Nephron progenitor cell (in vitro differentiated cells): ENCODE data around the gene AKAP12.
A peak's percentile ranks its signal among the peaks of the same experiment; 100 is the strongest.

Experiments
- DNase-seq: peaks from one replicate; pipeline ENCODE4 v3.0.0; 2021
- H3K27ac Mint-ChIP-seq: 2 replicates; pipeline ENCODE4 v1.8.0; 2021; ENCODE audit warnings: mild to moderate bottlenecking, moderate library complexity, mixed read lengths
- H3K27me3 Mint-ChIP-seq: 2 replicates; pipeline ENCODE4 v1.8.0; 2021; ENCODE audit warnings: mild to moderate bottlenecking, low read depth, mixed read lengths; ENCODE audit not compliant: poor library complexity
- H3K36me3 Mint-ChIP-seq: 2 replicates; pipeline ENCODE4 v1.8.0; 2021; ENCODE audit warnings: low read depth, mixed read lengths
- H3K4me1 Mint-ChIP-seq: 2 replicates; pipeline ENCODE4 v1.8.0; 2021; ENCODE audit warnings: mixed read lengths
- H3K4me3 Mint-ChIP-seq: 2 replicates; pipeline ENCODE4 v1.8.0; 2021; ENCODE audit warnings: mild to moderate bottlenecking, moderate library complexity, mixed read lengths
- H3K9me3 Mint-ChIP-seq: 2 replicates; pipeline ENCODE4 v1.8.0; 2021; ENCODE audit warnings: mild to moderate bottlenecking, moderate library complexity, mixed read lengths
- CTCF ChIP-seq: fragments of 200-600 bp; sonication (generic); IDR thresholded peaks from 2 replicates; pipeline ENCODE4 v1.5.0; 2021; ENCODE audit warnings: antibody characterized with exemption

AKAP12 gene

GRCh38 chr6:151402228-151402627 is 162.5 kb downstream of the AKAP12 start:
- peaks cover 4% of the 10 kb centered on the region for H3K9me3 Mint-ChIP-seq
- H3K4me3 Mint-ChIP-seq: no peak overlapping the region
- peaks cover 78% of the 10 kb centered on the region for H3K36me3 Mint-ChIP-seq
- no peaks in the 10 kb centered on the region for H3K27me3 Mint-ChIP-seq
- TF ChIP-seq CTCF: no peak
- H3K4me1 Mint-ChIP-seq: no peaks in the 10 kb centered on the region
- H3K27ac Mint-ChIP-seq: no peak overlapping the region
- no peak for DNase-seq

- DNase-seq: no peak
- H3K4me1 Mint-ChIP-seq: no peaks in the 10 kb centered on the region
- H3K27me3 Mint-ChIP-seq: no peaks in the 10 kb centered on the region
- H3K27ac Mint-ChIP-seq: peak overlapping the region; percentile 75
- no peaks in the 10 kb centered on the region for H3K9me3 Mint-ChIP-seq
- no peak overlapping the region for H3K4me3 Mint-ChIP-seq
- no peak for TF ChIP-seq CTCF
- peaks cover 78% of the 10 kb centered on the region for H3K36me3 Mint-ChIP-seq
These were observed 164.1 kb downstream of the AKAP12 start for GRCh38 chr6:151403919-151404308.
